Endodermal cell (in vitro differentiated cells): ENCODE measurements around the gene CYGB. TPM values are rescaled to one million over a fixed set of nuclear protein-coding genes. Genes with fewer than 3 reads are reported as not detected.

ENCODE experiments used
- DNase-seq: peaks from one replicate; pipeline ENCODE4 v3.0.0-alpha.2; 2017
- H3K27ac ChIP-seq: 2 replicates; pipeline ENCODE4 v1.5.1; 2013; ENCODE audit warnings: mild to moderate bottlenecking, low read depth, low read length, moderate library complexity
- H3K27me3 ChIP-seq: 2 replicates; pipeline ENCODE4 v1.6.1; 2013; ENCODE audit warnings: mild to moderate bottlenecking, low read length, moderate library complexity; ENCODE audit not compliant: insufficient read depth, control insufficient read depth, poor library complexity, severe bottlenecking
- H3K36me3 ChIP-seq: 2 replicates; pipeline ENCODE4 v1.7.0; 2013; ENCODE audit warnings: mild to moderate bottlenecking, low read length, moderate library complexity; ENCODE audit not compliant: control insufficient read depth, insufficient read depth
- H3K4me1 ChIP-seq: one replicate; pipeline ENCODE4 v1.7.0; 2013; ENCODE audit warnings: low read length; ENCODE audit not compliant: control insufficient read depth, insufficient read depth
- H3K4me3 ChIP-seq: 2 replicates; pipeline ENCODE4 v1.5.1; 2013; ENCODE audit warnings: mild to moderate bottlenecking, low read length, moderate library complexity
- H3K9ac ChIP-seq: 2 replicates; pipeline ENCODE4 v1.6.1; 2013; ENCODE audit warnings: mild to moderate bottlenecking, low read length, moderate library complexity; ENCODE audit not compliant: poor library complexity, severe bottlenecking; ENCODE audit errors: extremely low read depth
- H3K9me3 ChIP-seq: 2 replicates; pipeline ENCODE4 v1.6.1; 2013; ENCODE audit warnings: mild to moderate bottlenecking, low read length, moderate library complexity; ENCODE audit not compliant: control insufficient read depth
- H3K27ac Mint-ChIP-seq: 2 replicates; pipeline ENCODE4 v1.8.0; 2020; ENCODE audit warnings: mixed read lengths
- H3K27me3 Mint-ChIP-seq: 2 replicates; pipeline ENCODE4 v1.8.0; 2021; ENCODE audit warnings: mild to moderate bottlenecking, mixed read lengths; ENCODE audit not compliant: insufficient read depth
- H3K36me3 Mint-ChIP-seq: 2 replicates; pipeline ENCODE4 v1.8.0; 2020; ENCODE audit warnings: low read depth, mixed read lengths
- H3K4me1 Mint-ChIP-seq: 2 replicates; pipeline ENCODE4 v1.8.0; 2020; ENCODE audit warnings: mixed read lengths
- H3K4me3 Mint-ChIP-seq: 2 replicates; pipeline ENCODE4 v1.8.0; 2020; ENCODE audit warnings: mild to moderate bottlenecking, moderate library complexity, mixed read lengths
- H3K9me3 Mint-ChIP-seq: 2 replicates; pipeline ENCODE4 v1.8.0; 2020; ENCODE audit warnings: mild to moderate bottlenecking, mixed read lengths
- CTCF ChIP-seq: fragments of 200-600 bp; sonication (generic); conservative IDR thresholded peaks from 2 replicates; pipeline ENCODE4 v1.5.0; 2021; ENCODE audit warnings: antibody characterized with exemption, mild to moderate bottlenecking
- WGBS, 2 experiments: methylation state at CpG; one replicate each; pipeline versions ENCODE4 v1.1.5 to v1.1.7; 2013; ENCODE audit warnings: missing lambda C conversion rate in 2 of 2, mixed read lengths in 1 of 2; ENCODE audit not compliant: insufficient coverage in 1 of 2, insufficient read length in 1 of 2; 5-methylcytosine and 5-hydroxymethylcytosine counted together
- total RNA-seq, 2 donors: library from RNA; stranded (reverse); fragmentation: NEBNext Ultra II Directional in 1 of 2; extraction: Animal tissue kit (Norgen Biotek cat#: 25700) in 1 of 2; gene quantifications; 2 replicates in 1 of 2; 3 replicates in 1 of 2; pipeline ENCODE4 v1.2.1, GENCODE V29; 2021

Gene CYGB
- total RNA-seq, 2 donors from 2014 or later: 2.0 to 3.4 TPM

DNA sequence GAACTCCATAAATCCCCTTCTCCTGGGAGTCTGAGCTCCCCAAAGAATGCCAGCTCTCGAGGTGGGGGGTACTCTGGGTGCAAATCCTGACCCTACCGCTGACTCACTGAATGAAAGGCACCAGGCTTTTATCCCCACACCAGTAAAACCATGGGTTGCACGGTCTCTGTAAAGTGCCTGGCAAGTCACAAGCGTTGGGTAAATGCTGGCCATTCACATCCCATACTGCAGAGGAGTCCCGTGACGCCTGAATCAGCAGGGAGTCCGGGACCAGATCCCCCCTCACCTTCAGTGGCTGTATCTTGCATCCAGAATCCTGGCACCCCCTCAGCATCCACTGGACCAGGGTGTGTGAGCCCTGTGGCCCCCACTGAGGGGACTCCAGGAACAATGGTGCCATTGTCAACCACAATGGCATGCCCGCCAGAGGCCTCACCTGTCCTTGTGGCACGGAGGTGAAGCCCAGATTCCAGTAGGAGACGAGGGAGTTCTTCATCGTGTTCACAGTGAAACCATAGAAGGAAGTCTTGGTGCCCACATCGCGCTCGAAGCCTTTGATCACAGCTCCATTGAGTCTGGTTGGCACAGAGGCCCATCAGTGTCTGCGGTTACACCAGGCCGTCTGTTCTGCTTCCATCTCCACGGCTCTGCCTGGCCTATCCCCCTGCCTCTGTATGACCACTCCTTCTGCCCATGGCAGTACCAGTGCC lies 34.8 kb upstream of the CYGB start:
- Histone ChIP-seq H3K9me3 (no peaks in the 10 kb centered on the region), H3K27me3 (no peaks in the 10 kb centered on the region), H3K36me3 (peaks cover 4% of the 10 kb centered on the region), H3K4me1 (peaks cover 8% of the 10 kb centered on the region), H3K27ac (no peak overlapping the region), H3K4me3 (no peak overlapping the region), H3K9ac (no peak overlapping the region)
- WGBS, 2 experiments: 95% methylated on average over 15 to 17 of the region's 17 CpGs
- no peak for DNase-seq
- Mint-ChIP-seq H3K27me3 (no peaks in the 10 kb centered on the region), H3K36me3 (peaks cover 8% of the 10 kb centered on the region), H3K4me3 (no peak overlapping the region), H3K9me3 (no peaks in the 10 kb centered on the region), H3K27ac (no peak overlapping the region), H3K4me1 (peaks cover 22% of the 10 kb centered on the region)
- TF ChIP-seq CTCF: no peak

GRCh38 chr17:76570877-76571471 lies 33.5 kb upstream of the CYGB start:
- Histone ChIP-seq H3K36me3 (peaks cover 6% of the 10 kb centered on the region), H3K27me3 (no peaks in the 10 kb centered on the region), H3K9me3 (no peaks in the 10 kb centered on the region), H3K27ac (no peak overlapping the region), H3K9ac (no peak overlapping the region), H3K4me3 (no peak overlapping the region), H3K4me1 (peaks cover 8% of the 10 kb centered on the region)
- no peak overlapping the region for H3K4me3 Mint-ChIP-seq
- WGBS, 2 experiments: 94 to 97% methylated on average over 13 of the region's 13 CpGs
- H3K9me3 Mint-ChIP-seq: no peaks in the 10 kb centered on the region
- peaks cover 27% of the 10 kb centered on the region for H3K4me1 Mint-ChIP-seq
- H3K36me3 Mint-ChIP-seq: peaks cover 11% of the 10 kb centered on the region
- H3K27ac Mint-ChIP-seq: no peak overlapping the region
- TF ChIP-seq CTCF: no peak
- H3K27me3 Mint-ChIP-seq: no peaks in the 10 kb centered on the region
- no peak for DNase-seq

- Mint-ChIP-seq H3K4me1 (peaks cover 27% of the 10 kb centered on the region), H3K27me3 (no peaks in the 10 kb centered on the region), H3K36me3 (peaks cover 16% of the 10 kb centered on the region), H3K9me3 (no peaks in the 10 kb centered on the region), H3K4me3 (no peak overlapping the region), H3K27ac (no peak overlapping the region)
- Histone ChIP-seq H3K36me3 (peaks cover 11% of the 10 kb centered on the region), H3K4me3 (no peak overlapping the region), H3K4me1 (peaks cover 8% of the 10 kb centered on the region), H3K27ac (no peak overlapping the region), H3K27me3 (no peaks in the 10 kb centered on the region), H3K9ac (no peak overlapping the region), H3K9me3 (no peaks in the 10 kb centered on the region)
- no peak for TF ChIP-seq CTCF
- 95 to 100% methylated on average over 1 to 7 of the region's 7 CpGs for WGBS, 2 experiments
- no peak for DNase-seq
These were observed 32.9 kb upstream of the CYGB start for GRCh38 chr17:76570457-76570856.
